Left renal pelvis (tissue), 4 donors: Measurements from ENCODE around the gene ACVR2A. TPM values are rescaled to one million over a fixed set of nuclear protein-coding genes. Genes with fewer than 3 reads are reported as not detected.

Source experiments
- DNase-seq, 4 donors: peaks; one replicate each; pipeline ENCODE4 v3.0.0-alpha.2; 2013; ENCODE audit warnings: low read depth in 4 of 4, low spot score in 3 of 4
- polyA plus RNA-seq, 4 donors: library from polyadenylated mRNA; unstranded; fragments of 120-200 nt; gene quantifications; one replicate each; pipeline ENCODE4 v1.2.1, GENCODE V29; 2013; ENCODE audit not compliant: insufficient read length in 4 of 4

ACVR2A gene
- polyA plus RNA-seq, 4 donors, result 18.4 to 28.9 (median 26.9) TPM

DNA sequence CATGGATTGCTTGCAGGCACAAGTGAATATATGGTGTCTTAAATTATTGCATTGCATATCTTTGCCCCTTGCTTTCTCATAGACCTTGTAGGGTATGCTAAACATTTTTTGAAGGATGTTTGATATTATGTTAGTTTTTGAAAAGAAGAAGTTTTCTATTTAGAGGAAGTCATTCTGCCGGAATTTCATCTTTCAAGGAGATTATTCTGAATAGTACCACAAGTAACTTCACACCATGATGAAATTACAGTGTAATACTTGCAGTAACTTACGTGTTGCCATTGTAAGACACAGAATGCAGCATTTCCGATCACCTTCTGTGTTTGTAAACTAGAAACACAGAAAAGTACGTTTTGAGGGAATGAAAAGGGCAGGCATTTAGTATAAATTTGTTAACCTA is 71.9 kb downstream of the ACVR2A start:
- DNase-seq, result no peak

DNA sequence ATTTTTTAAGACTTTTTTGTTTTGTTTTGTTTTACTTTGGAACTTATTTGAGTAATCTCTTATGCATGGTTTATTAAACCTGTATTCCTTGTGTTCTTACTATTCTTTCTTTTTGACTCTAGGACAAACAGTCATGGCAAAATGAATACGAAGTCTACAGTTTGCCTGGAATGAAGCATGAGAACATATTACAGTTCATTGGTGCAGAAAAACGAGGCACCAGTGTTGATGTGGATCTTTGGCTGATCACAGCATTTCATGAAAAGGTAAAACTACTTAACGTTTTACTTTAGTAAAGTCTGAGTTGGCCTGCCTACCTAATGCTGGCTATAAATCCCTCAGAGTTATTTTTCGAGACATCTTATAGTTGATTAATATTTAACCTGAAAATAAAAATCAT is 72.3 kb downstream of the ACVR2A start:
- DNase-seq, result no peak

DNA sequence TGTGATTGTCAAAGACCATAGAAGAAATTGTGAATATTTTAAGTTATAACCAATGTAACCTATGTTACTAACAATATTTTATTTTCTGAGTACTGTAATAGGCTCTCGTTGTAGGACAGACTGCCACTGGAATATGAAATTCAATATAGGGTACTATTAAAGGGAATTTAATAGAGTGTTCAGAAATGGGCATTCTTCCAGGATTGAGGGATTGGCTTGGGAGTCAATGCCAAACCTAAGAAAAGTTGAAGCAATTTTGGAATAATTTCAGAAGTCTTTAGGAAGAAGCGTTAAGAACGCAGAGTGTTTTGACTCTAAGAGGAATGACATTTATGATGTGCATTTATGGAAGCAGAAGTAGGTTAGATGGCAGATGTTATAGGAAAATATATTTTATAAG is 79.0 kb downstream of the ACVR2A start:
- no peak for DNase-seq

DNA sequence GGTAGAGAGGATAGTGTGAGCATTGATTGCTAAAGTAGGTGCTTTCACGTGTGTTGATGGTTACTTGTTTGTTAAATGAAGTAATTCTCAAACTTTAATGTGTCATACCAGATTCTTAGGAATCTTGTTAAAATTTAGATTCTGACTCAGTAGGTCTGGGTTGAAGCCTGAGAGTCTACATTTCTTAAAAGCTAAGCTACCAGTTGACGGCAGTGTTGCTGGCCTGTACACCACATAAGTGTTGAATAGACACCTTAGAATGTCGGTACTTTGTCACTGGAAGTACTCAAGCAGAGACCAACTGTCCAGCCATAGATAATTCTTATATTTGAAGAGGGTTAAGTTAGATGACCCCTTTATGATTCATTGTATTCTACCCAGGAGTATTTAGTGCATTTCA is 79.8 kb downstream of the ACVR2A start:
- DNase-seq, result no peak

DNA sequence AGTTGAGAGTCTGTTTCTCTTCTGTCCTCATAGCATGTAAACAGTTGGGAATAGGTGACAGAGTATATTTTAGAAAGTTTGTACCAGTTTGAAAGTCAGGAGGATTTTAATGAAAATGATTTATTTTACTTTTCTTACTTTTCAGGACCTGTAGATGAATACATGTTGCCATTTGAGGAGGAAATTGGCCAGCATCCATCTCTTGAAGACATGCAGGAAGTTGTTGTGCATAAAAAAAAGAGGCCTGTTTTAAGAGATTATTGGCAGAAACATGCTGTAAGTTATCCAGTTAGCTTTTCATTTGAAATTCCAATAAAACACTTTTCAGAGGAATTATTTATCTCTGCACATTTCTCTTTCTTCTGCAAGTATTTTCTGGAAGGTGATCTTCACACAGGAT is 81.1 kb downstream of the ACVR2A start:
- no peak for DNase-seq

DNA sequence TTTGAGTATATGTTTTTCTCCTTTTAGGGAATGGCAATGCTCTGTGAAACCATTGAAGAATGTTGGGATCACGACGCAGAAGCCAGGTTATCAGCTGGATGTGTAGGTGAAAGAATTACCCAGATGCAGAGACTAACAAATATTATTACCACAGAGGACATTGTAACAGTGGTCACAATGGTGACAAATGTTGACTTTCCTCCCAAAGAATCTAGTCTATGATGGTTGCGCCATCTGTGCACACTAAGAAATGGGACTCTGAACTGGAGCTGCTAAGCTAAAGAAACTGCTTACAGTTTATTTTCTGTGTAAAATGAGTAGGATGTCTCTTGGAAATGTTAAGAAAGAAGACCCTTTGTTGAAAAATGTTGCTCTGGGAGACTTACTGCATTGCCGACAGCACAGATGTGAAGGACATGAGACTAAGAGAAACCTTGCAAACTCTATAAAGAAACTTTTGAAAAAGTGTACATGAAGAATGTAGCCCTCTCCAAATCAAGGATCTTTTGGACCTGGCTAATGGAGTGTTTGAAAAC is 82.3 kb downstream of the ACVR2A start:
- DNase-seq, result no peak

DNA sequence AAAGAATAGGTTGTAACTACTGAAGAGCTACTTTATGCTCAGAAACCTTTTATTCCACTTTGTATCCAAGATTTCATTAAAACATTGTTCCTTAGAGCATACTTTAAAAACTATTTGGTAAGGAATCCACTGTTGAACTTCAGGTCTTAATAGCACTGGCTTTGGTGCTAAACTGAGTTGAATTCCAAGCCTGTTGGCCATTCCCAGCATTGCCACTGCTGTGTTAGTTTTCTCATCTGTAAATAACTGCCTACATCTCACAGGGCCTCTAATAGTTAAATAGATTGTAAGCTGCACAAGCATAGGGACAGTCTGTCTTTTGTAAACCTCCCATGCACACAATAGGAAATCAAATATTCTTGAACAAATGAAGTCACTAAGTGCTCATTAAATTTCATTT is 89.1 kb downstream of the ACVR2A start:
- DNase-seq, result no peak

DNA sequence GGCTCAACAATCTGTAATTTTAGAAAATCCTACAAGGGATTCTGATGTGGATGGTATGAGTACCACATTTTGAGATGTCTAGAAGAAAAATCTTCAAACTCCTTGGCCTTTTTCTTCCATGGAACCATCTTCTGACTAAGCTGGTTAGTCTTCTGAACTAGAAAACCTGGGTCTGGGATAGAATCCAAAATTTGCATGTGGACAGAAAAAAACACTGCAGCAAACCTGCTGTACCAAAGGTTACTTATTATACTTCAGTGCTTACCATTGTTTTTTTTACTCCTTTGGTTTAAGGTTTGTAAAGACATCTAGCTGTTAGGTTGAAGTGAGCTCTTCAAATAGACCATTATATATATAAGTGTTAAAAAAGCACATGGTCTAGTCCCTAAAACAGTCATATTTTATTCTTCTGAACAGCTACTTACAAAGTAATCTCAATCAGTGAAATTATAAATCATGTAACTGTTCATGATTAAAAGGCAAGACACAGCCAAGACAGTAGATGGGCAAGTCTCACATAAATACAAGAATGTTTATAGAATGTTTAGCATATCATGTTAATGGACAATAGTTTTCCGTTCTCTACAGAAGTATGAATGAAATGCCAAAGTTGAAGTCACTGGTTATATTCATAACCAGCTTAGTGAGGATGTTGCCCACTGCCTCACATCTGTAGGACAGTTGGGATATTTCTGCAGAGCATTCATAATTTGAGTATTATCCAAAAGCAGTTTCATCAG is 90.2 kb downstream of the ACVR2A start:
- no peak for DNase-seq

DNA sequence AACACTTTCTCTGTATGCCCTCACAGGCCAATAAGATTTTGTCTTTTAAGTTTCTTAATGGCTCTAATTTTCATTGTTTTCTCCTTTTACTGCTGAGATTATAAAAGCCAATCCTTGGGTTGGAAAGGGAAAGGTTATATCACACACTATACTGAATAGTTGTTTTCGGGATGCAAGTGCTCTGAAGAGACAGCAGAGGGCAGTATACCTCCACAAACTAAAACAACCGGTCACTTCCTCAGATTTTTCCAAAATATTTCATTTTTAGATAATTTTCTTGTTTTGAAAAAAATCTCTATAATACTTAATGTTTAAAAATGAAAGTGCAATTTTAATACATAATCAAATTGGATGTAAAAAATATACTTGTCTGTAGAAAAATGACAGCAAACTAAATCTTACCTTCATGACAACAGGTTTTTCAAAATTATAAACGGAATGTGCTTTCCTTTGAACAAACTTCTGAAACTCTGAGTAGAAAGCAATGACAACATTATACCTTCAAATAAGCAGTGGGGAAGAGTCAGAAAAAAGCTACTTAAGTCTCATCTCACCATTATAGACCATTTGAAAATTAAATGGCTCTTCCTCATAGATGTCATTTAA is 93.0 kb downstream of the ACVR2A start:
- no peak for DNase-seq

DNA sequence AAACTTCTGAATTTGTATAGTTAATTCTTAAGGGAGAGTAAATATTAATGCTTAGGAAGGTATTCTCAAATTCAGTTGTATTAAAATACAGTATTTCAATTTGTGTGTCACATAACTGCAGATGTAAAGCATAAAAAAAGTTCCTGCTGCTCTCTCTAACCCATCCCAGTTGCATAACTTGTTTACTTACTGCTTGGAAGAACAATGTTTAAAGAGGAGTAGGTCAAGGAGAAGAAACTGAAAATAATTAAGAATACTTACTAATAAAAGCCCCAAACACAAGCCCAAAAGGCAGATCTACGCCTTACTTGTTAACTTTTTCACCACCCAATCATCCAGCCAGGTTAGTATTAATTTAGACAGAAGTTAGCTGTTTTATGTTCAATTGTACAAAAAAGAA is 94.5 kb downstream of the ACVR2A start:
- DNase-seq, result no peak

DNA sequence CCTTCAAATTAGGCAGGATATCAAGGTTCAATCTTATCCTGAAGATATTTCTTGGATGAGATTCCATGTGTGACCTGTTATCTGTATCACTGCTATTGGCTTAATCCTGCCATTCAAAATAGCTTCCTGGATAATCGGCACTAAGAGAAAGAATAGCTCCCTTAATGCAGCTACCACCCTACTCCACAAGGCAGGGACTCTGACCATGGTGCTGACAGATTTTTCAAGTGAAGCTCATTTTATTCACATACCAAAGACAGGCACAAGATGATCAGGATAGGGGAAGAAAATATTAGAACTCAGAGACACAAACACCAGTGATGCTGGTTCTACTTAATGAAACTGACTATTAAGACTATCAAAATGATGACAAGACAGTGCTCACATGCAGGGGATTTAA is 100.8 kb downstream of the ACVR2A start:
- DNase-seq, result no peak

DNA sequence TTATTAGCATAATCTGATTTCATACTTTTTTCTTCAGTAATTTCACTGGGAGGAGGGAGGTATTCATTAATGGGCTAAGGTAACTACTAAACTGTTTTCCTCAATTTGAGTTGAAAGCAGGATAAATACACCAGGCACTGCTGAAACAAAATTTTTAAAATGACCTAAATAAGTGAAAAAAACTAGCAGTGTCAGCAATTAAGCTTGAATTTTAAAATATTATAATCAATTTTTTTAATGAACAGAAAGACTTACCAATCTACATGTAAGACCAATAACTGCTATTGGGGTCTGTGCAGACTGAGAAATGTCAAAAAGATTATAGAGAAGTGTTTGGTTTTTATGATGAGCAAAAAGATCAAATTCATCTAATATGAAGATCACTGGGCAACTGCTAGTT is 107.3 kb downstream of the ACVR2A start:
- no peak for DNase-seq

DNA sequence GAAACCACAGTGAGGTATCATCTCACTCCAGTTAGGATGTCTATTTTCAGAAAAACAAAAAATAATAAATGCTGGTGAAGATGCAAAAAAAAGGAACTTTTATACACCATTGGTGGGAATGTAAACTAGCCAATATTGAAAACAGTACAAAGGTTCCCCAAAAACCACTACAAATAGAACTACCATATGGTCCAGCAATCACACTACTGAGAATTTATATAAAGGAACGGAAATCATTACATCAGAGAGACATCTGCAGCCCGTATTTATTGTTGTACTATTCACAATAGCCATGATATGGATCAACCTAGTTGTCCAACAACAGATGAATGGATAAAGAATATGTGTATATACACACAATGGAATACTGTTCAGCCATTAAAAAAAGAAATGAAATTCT is 123.7 kb downstream of the ACVR2A start:
- no peak for DNase-seq

DNA sequence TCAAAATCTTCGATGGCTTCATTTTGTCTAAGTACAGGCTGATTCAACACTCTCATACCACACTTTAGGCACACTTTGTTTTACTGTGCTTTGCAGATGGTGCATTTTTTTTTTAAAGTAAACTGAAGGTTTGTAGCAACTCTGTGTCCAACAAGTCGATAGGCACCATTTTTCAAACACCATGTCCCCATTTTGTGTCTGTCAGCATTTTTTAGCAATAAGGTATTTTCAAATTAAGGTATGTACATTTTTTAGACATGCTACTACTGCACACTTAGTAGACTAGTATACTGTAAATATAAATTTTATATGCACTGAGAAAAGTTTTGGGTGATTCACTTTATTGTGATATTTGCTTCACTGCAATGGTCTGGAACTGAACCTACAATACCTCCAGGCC is 131.3 kb downstream of the ACVR2A start:
- no peak for DNase-seq

DNA sequence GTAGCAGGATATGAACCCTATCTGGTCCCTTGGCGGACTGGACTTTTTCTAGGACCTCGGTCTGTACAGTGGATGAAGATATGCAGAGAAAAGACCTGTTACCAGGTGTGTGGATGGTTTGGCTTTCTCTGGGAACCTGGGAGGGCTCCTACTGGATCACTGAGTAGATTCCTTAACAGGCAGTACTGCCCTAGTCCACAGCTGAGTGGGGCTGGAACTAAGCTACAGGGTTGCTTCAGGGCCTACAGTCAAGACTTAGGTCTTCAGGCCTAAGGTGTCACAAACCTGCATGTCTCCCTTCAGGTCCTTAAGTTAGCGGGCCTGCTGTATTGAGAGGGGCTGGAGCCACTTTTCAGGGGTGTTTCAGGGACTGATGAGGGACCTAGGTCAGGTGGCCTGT is 132.8 kb downstream of the ACVR2A start:
- DNase-seq, result no peak

Other genes with a start within 250 kb of the ACVR2A start
- 100 to 1,000 TPM in 3 of 4 donors, 10 to 100 TPM in 1; 73.7 to 141 (median 127) TPM for gene ORC4, start 175.7 kb downstream of the ACVR2A start, polyA plus RNA-seq
- gene MBD5, start 176.1 kb downstream of the ACVR2A start, polyA plus RNA-seq, result 10 to 100 TPM; 43.9 to 53.8 (median 52.2) TPM